Measurements from ENCODE around the gene NFYA. TPM values are rescaled to one million over a fixed set of nuclear protein-coding genes. Genes with fewer than 3 reads are reported as not detected.

NFYA gene
- total and polyA plus RNA-seq, 4 donors, result 21.8 to 30.8 (median 27.7) TPM

- 88% methylated on average over 2 of the region's 2 CpGs for WGBS (ENCODE audit: insufficient coverage)
- DNase-seq (ENCODE audit: low read depth in 4 of 6, low spot score in 6 of 6), result no peak
- Histone ChIP-seq H3K27me3 (ENCODE audit: control insufficient read depth, insufficient read depth, low read length) (no peaks in the 10 kb centered on the region), H3K4me3 (ENCODE audit: low read depth, low read length) (no peak overlapping the region), H3K27ac (ENCODE audit: low read depth, low read length) (no peak overlapping the region), H3K9me3 (ENCODE audit: control insufficient read depth, insufficient read depth, low read length) (no peaks in the 10 kb centered on the region), H3K36me3 (ENCODE audit: control insufficient read depth, insufficient read depth, low read length) (peaks cover 3% of the 10 kb centered on the region), H3K4me1 (ENCODE audit: control insufficient read depth, insufficient read depth, low read length) (no peaks in the 10 kb centered on the region)
These were observed 36.2 kb upstream of the NFYA start for GRCh38 chr6:41036601-41037000.

GRCh38 chr6:41037107-41037900, 35.5 kb upstream of the NFYA start:
- DNase-seq (ENCODE audit: low read depth in 4 of 6, low spot score in 6 of 6), result peak in 1 of 6 donors; percentile 39
- no peaks in the 10 kb centered on the region for H3K9me3 ChIP-seq (ENCODE audit: control insufficient read depth, insufficient read depth, low read length)
- H3K27me3 ChIP-seq (ENCODE audit: control insufficient read depth, insufficient read depth, low read length), result no peaks in the 10 kb centered on the region
- peaks cover 3% of the 10 kb centered on the region for H3K36me3 ChIP-seq (ENCODE audit: control insufficient read depth, insufficient read depth, low read length)
- no peaks in the 10 kb centered on the region for H3K4me1 ChIP-seq (ENCODE audit: control insufficient read depth, insufficient read depth, low read length)
- H3K4me3 ChIP-seq (ENCODE audit: low read depth, low read length), result no peak overlapping the region
- 72% methylated on average over 8 of the region's 13 CpGs for WGBS (ENCODE audit: insufficient coverage)
- H3K27ac ChIP-seq (ENCODE audit: low read depth, low read length), result no peak overlapping the region

- no peak for DNase-seq (ENCODE audit: low read depth in 4 of 6, low spot score in 6 of 6)
- no peak overlapping the region for H3K27ac ChIP-seq (ENCODE audit: low read depth, low read length)
- WGBS (ENCODE audit: insufficient coverage), result 92% methylated on average over 3 of the region's 3 CpGs
These were observed 34.6 kb upstream of the NFYA start for GRCh38 chr6:41038205-41038604.

GRCh38 chr6:41039060-41039998, 33.4 kb upstream of the NFYA start, which contains the start of gene UNC5CL:
Gene UNC5CL, minus strand, starts transcription at chr6:41039221. Its CDS starts 4,147 bp downstream, at chr6:41035074.
- DNase-seq (ENCODE audit: low read depth in 4 of 6, low spot score in 6 of 6), result no peak
- H3K36me3 ChIP-seq (ENCODE audit: control insufficient read depth, insufficient read depth, low read length), result peaks cover 2% of the 10 kb centered on the region
- no peaks in the 10 kb centered on the region for H3K4me1 ChIP-seq (ENCODE audit: control insufficient read depth, insufficient read depth, low read length)
- WGBS (ENCODE audit: insufficient coverage), result 79% methylated on average over 10 of the region's 10 CpGs
- H3K4me3 ChIP-seq (ENCODE audit: low read depth, low read length), result no peak within 1 kb of the TSS
- H3K27me3 ChIP-seq (ENCODE audit: control insufficient read depth, insufficient read depth, low read length), result no peaks in the 10 kb centered on the region
- no peak within 1 kb of the TSS for H3K27ac ChIP-seq (ENCODE audit: low read depth, low read length)
- H3K9me3 ChIP-seq (ENCODE audit: control insufficient read depth, insufficient read depth, low read length), result no peaks in the 10 kb centered on the region

More at GRCh38 chr6:41038205-41038604, 34.6 kb upstream of the NFYA start:
- no peaks in the 10 kb centered on the region for H3K27me3 ChIP-seq (ENCODE audit: control insufficient read depth, insufficient read depth, low read length)
- H3K9me3 ChIP-seq (ENCODE audit: control insufficient read depth, insufficient read depth, low read length), result no peaks in the 10 kb centered on the region
- peaks cover 3% of the 10 kb centered on the region for H3K36me3 ChIP-seq (ENCODE audit: control insufficient read depth, insufficient read depth, low read length)
- no peak overlapping the region for H3K4me3 ChIP-seq (ENCODE audit: low read depth, low read length)
- no peaks in the 10 kb centered on the region for H3K4me1 ChIP-seq (ENCODE audit: control insufficient read depth, insufficient read depth, low read length)

- no peak for DNase-seq (ENCODE audit: low read depth in 4 of 6, low spot score in 6 of 6)
- Histone ChIP-seq H3K27ac (ENCODE audit: low read depth, low read length) (no peak overlapping the region), H3K4me1 (ENCODE audit: control insufficient read depth, insufficient read depth, low read length) (no peaks in the 10 kb centered on the region), H3K4me3 (ENCODE audit: low read depth, low read length) (no peak overlapping the region), H3K9me3 (ENCODE audit: control insufficient read depth, insufficient read depth, low read length) (no peaks in the 10 kb centered on the region), H3K27me3 (ENCODE audit: control insufficient read depth, insufficient read depth, low read length) (no peaks in the 10 kb centered on the region), H3K36me3 (ENCODE audit: control insufficient read depth, insufficient read depth, low read length) (peaks cover 2% of the 10 kb centered on the region)
- 100% methylated on average over 1 of the region's 6 CpGs for WGBS (ENCODE audit: insufficient coverage)
These were observed 32.5 kb upstream of the NFYA start for GRCh38 chr6:41040101-41040939.

GRCh38 chr6:41040940-41041536, 31.7 kb upstream of the NFYA start:
- H3K27ac ChIP-seq (ENCODE audit: low read depth, low read length), result no peak overlapping the region
- no peaks in the 10 kb centered on the region for H3K4me1 ChIP-seq (ENCODE audit: control insufficient read depth, insufficient read depth, low read length)
- no peaks in the 10 kb centered on the region for H3K27me3 ChIP-seq (ENCODE audit: control insufficient read depth, insufficient read depth, low read length)
- no CpG with 5 or more reads among the region's 1 CpG for WGBS (ENCODE audit: insufficient coverage)
- H3K9me3 ChIP-seq (ENCODE audit: control insufficient read depth, insufficient read depth, low read length), result no peaks in the 10 kb centered on the region
- H3K36me3 ChIP-seq (ENCODE audit: control insufficient read depth, insufficient read depth, low read length), result peaks cover 2% of the 10 kb centered on the region
- DNase-seq (ENCODE audit: low read depth in 4 of 6, low spot score in 6 of 6), result no peak
- no peak overlapping the region for H3K4me3 ChIP-seq (ENCODE audit: low read depth, low read length)

- Histone ChIP-seq H3K4me3 (ENCODE audit: low read depth, low read length) (no peak within 1 kb of the TSS), H3K4me1 (ENCODE audit: control insufficient read depth, insufficient read depth, low read length) (no peaks in the 10 kb centered on the region), H3K9me3 (ENCODE audit: control insufficient read depth, insufficient read depth, low read length) (no peaks in the 10 kb centered on the region), H3K27ac (ENCODE audit: low read depth, low read length) (no peak within 1 kb of the TSS), H3K27me3 (ENCODE audit: control insufficient read depth, insufficient read depth, low read length) (no peaks in the 10 kb centered on the region), H3K36me3 (ENCODE audit: control insufficient read depth, insufficient read depth, low read length) (peaks cover 2% of the 10 kb centered on the region)
- no peak for DNase-seq (ENCODE audit: low read depth in 4 of 6, low spot score in 6 of 6)
- 95% methylated on average over 10 of the region's 10 CpGs for WGBS (ENCODE audit: insufficient coverage)
These were observed 30.3 kb upstream of the NFYA start, which contains the start of gene TSPO2 for GRCh38 chr6:41042226-41043055. Gene TSPO2, plus strand, starts transcription at chr6:41042467. Its CDS starts 519 bp downstream, at chr6:41042986.

GRCh38 chr6:41043151-41043550, 29.6 kb upstream of the NFYA start:
- no peak for DNase-seq (ENCODE audit: low read depth in 4 of 6, low spot score in 6 of 6)
- no peak overlapping the region for H3K4me3 ChIP-seq (ENCODE audit: low read depth, low read length)
- H3K4me1 ChIP-seq (ENCODE audit: control insufficient read depth, insufficient read depth, low read length), result peaks cover 1% of the 10 kb centered on the region
- no peaks in the 10 kb centered on the region for H3K9me3 ChIP-seq (ENCODE audit: control insufficient read depth, insufficient read depth, low read length)
- no peak overlapping the region for H3K27ac ChIP-seq (ENCODE audit: low read depth, low read length)
- no peaks in the 10 kb centered on the region for H3K27me3 ChIP-seq (ENCODE audit: control insufficient read depth, insufficient read depth, low read length)
- peaks cover 2% of the 10 kb centered on the region for H3K36me3 ChIP-seq (ENCODE audit: control insufficient read depth, insufficient read depth, low read length)
- WGBS (ENCODE audit: insufficient coverage), result 93% methylated on average over 2 of the region's 3 CpGs
